HEK293 (cell line): ENCODE results near the gene STAC2.

Source experiments
- CTCF ChIA-PET: fragments of 350-600 bp; formaldehyde crosslinking; extraction: SDS; loops from one replicate; lab custom pipeline; 2021; ENCODE audit warnings: antibody characterized with exemption; lab: Yijun Ruan, JAX
- POLR2A ChIA-PET: fragments of 300-600 bp; formaldehyde crosslinking; extraction: SDS; loops from one replicate; lab custom pipeline; 2020; ENCODE audit warnings: antibody characterized with exemption, inconsistent platforms; lab: Yijun Ruan, JAX
- H3K27ac ChIP-seq: fragments of 200-500 bp; sonication (Bioruptor generic); 2 replicates; pipeline ENCODE4 v1.5.1; 2014; ENCODE audit warnings: low read depth, low read length, control low read depth, inconsistent platforms; ENCODE audit errors: extremely low read depth
- H3K36me3 ChIP-seq, 2 experiments: fragments of 200-500 bp in 1 of 2; sonication (Bioruptor generic) in 1 of 2; 1 replicate in 1 of 2; 2 replicates in 1 of 2; pipeline ENCODE4 v1.5.1; 2014 to 2017; ENCODE audit warnings: inconsistent platforms in 2 of 2, low read length in 2 of 2; ENCODE audit not compliant: control insufficient read depth in 2 of 2, insufficient read depth in 1 of 2
- H3K4me1 ChIP-seq: fragments of 200-500 bp; sonication (Bioruptor generic); 2 replicates; pipeline ENCODE4 v1.5.1; 2014; ENCODE audit warnings: mild to moderate bottlenecking, low read length, inconsistent platforms; ENCODE audit not compliant: control insufficient read depth, insufficient read depth
- H3K4me3 ChIP-seq: 2 replicates; pipeline ENCODE4 v1.5.1; 2011; ENCODE audit warnings: low read depth, mild to moderate bottlenecking, control low read depth, low read length, moderate library complexity
- H3K9me3 ChIP-seq: fragments of 200-500 bp; sonication (Bioruptor generic); 2 replicates; pipeline ENCODE4 v1.5.1; 2014; ENCODE audit warnings: low read depth, low read length, inconsistent platforms; ENCODE audit not compliant: control insufficient read depth, insufficient read depth
- GLIS2 ChIP-seq: fragments of 450-650 bp; formaldehyde crosslinking; IDR thresholded peaks from 2 replicates; pipeline ENCODE4 v1.5.1; 2016; ENCODE audit warnings: missing biosample characterization, missing genetic modification characterization
- OSR2 ChIP-seq: fragments of 450-650 bp; formaldehyde crosslinking; IDR thresholded peaks from 2 replicates; pipeline ENCODE4 v1.5.1; 2016; ENCODE audit warnings: missing biosample characterization, missing genetic modification characterization
- SP7 ChIP-seq: fragments of 450-650 bp; formaldehyde crosslinking; IDR thresholded peaks from 2 replicates; pipeline ENCODE4 v1.5.1; 2016; ENCODE audit warnings: missing biosample characterization, missing genetic modification characterization
- ZBTB8A ChIP-seq: fragments of 450-650 bp; formaldehyde crosslinking; IDR thresholded peaks from 2 replicates; pipeline ENCODE4 v1.5.1; 2016; ENCODE audit warnings: missing biosample characterization, missing genetic modification characterization
- ZFP69B ChIP-seq: fragments of 450-650 bp; formaldehyde crosslinking; IDR thresholded peaks from 2 replicates; pipeline ENCODE4 v1.5.1; 2016; ENCODE audit warnings: missing biosample characterization, missing genetic modification characterization
- ZNF10 ChIP-seq: fragments of 450-650 bp; formaldehyde crosslinking; IDR thresholded peaks from 2 replicates; pipeline ENCODE4 v1.5.1; 2017; ENCODE audit warnings: missing biosample characterization, missing genetic modification characterization
- ZNF133 ChIP-seq: fragments of 450-650 bp; formaldehyde crosslinking; IDR thresholded peaks from 2 replicates; pipeline ENCODE4 v1.5.1; 2016; ENCODE audit warnings: missing biosample characterization, missing genetic modification characterization
- ZNF155 ChIP-seq: fragments of 450-650 bp; formaldehyde crosslinking; IDR thresholded peaks from 2 replicates; pipeline ENCODE4 v1.5.1; 2016; ENCODE audit warnings: missing biosample characterization, missing genetic modification characterization
- ZNF214 ChIP-seq: fragments of 450-650 bp; formaldehyde crosslinking; IDR thresholded peaks from 2 replicates; pipeline ENCODE4 v1.5.1; 2017; ENCODE audit warnings: missing biosample characterization, mild to moderate bottlenecking, missing genetic modification characterization, borderline replicate concordance
- ZNF274 ChIP-seq, 2 experiments: fragments of 200-500 bp in 1 of 2; fragments of 450-650 bp in 1 of 2; sonication (Bioruptor generic) in 1 of 2; formaldehyde crosslinking in 1 of 2; IDR thresholded peaks; 2 replicates each; pipeline versions ENCODE4 v1.5.1 to v1.6.1; 2014 to 2016; ENCODE audit warnings: borderline replicate concordance in 1 of 2, inconsistent platforms in 1 of 2, low read length in 1 of 2, missing biosample characterization in 1 of 2, missing genetic modification characterization in 1 of 2
- ZNF529 ChIP-seq: fragments of 450-650 bp; formaldehyde crosslinking; IDR thresholded peaks from 2 replicates; pipeline ENCODE4 v1.5.1; 2017; ENCODE audit warnings: missing genetic modification characterization, missing biosample characterization; ENCODE audit not compliant: insufficient replicate concordance
- ZNF600 ChIP-seq: fragments of 450-650 bp; formaldehyde crosslinking; IDR thresholded peaks from 2 replicates; pipeline ENCODE4 v1.5.1; 2016; ENCODE audit warnings: missing biosample characterization, missing genetic modification characterization
- ZNF621 ChIP-seq: fragments of 450-650 bp; formaldehyde crosslinking; IDR thresholded peaks from 2 replicates; pipeline ENCODE4 v1.5.1; 2017; ENCODE audit warnings: missing biosample characterization, missing genetic modification characterization
- ZNF664 ChIP-seq: fragments of 450-650 bp; formaldehyde crosslinking; IDR thresholded peaks from 2 replicates; pipeline ENCODE4 v1.5.1; 2016; ENCODE audit warnings: missing biosample characterization, missing genetic modification characterization
- ZNF768 ChIP-seq: fragments of 450-650 bp; formaldehyde crosslinking; IDR thresholded peaks from 2 replicates; pipeline ENCODE4 v1.5.1; 2018; ENCODE audit warnings: missing biosample characterization, mild to moderate bottlenecking, missing genetic modification characterization
- TF ChIP-seq, protein P1 (sequence below): fragments of 450-650 bp; formaldehyde crosslinking; IDR thresholded peaks from 2 replicates; pipeline ENCODE4 v1.5.1; 2016; ENCODE audit warnings: missing biosample characterization, missing genetic modification characterization
- TF ChIP-seq, protein P2 (sequence below): fragments of 450-650 bp; formaldehyde crosslinking; IDR thresholded peaks from 2 replicates; pipeline ENCODE4 v1.5.1; 2017; ENCODE audit warnings: missing biosample characterization, missing genetic modification characterization
- TF ChIP-seq, protein P3 (sequence below): fragments of 450-650 bp; formaldehyde crosslinking; IDR thresholded peaks from 2 replicates; pipeline ENCODE4 v1.5.1; 2016; ENCODE audit warnings: missing biosample characterization, missing genetic modification characterization
- TF ChIP-seq, protein P4 (sequence below): fragments of 450-650 bp; formaldehyde crosslinking; IDR thresholded peaks from 2 replicates; pipeline ENCODE4 v1.5.1; 2017; ENCODE audit warnings: missing biosample characterization, mild to moderate bottlenecking, missing genetic modification characterization, moderate library complexity
- TF ChIP-seq, protein P5 (sequence below): fragments of 450-650 bp; formaldehyde crosslinking; IDR thresholded peaks from 2 replicates; pipeline ENCODE4 v1.5.1; 2016; ENCODE audit warnings: missing biosample characterization, missing genetic modification characterization

The STAC2 gene

DNA sequence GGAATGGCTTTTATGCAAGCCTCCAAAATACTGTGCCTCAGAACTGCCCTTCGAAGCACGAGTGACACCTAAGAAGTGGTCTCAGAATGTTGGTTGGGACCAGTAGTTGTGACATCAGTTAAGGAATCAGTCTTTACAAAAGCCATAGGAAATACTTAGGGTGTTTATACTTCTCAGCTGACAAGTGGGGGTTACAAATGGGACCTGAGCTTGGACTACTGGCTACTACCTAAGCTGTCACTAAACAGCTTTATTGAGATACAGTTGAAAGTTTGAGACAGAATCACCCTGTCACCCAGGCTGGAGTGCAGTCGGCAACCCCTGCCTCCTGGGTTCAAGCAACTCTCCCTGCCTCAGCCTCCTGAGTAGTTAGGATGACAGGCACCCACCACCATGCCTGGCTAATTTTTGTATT, 20.6 kb downstream of the STAC2 start:
- no peak overlapping the region; the same call in 1 of the 2 replicates for H3K27ac ChIP-seq
- POLR2A ChIA-PET, result interaction anchor here (0.6 to 5.4 kb wide), 14 partner anchors 9 to 415 kb away, joined by 3 to 72 read pairs (median 4); partner anchors contain the start of genes MED1 and STAC2

DNA sequence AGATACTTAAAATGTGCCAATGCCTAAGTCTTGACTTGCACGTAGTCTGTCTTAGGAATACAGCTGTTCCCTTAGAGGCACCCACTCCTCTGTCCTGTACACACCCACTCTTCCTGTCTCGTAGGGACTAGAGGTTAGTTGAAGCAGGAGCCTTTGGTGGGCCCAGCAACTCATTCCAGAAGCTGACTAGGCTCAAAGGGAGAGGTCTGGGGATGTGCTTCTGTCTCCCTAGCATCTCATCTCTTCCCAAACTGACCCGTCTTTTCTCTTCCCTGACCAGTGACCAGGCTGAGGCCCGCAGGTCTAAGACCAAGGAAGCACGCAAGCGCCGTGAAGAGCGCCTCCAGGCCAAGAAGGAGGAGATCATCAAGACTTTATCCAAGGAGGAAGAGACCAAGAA, 21.5 kb downstream of the STAC2 start:
- Histone ChIP-seq H3K36me3 (peaks cover 38 to 48% of the 10 kb centered on the region in 2 experiments), H3K4me3 (no peak overlapping the region), H3K9me3 (no peaks in the 10 kb centered on the region), H3K27ac (0 out of 2 replicates have a peak overlapping the region, but pooled peaks have one; percentile 33), H3K4me1 (peaks cover 6% of the 10 kb centered on the region)
- POLR2A ChIA-PET, result interaction anchor here (0.9 to 5.4 kb wide), 3 partner anchors 33 to 51 kb away, joined by 6 to 72 read pairs (median 47); no protein-coding TSS in a partner anchor
- TF ChIP-seq ZNF214 (tag by site-specific recombination) (no peak), ZFP69B (tag by site-specific recombination) (peak; percentile 65; the same call in 1 of the 2 replicates), ZNF155 (tag by site-specific recombination) (no peak), SP7 (tag by site-specific recombination) (no peak), ZBTB8A (tag by site-specific recombination) (no peak)
- TF ChIP-seq, protein P1, sequence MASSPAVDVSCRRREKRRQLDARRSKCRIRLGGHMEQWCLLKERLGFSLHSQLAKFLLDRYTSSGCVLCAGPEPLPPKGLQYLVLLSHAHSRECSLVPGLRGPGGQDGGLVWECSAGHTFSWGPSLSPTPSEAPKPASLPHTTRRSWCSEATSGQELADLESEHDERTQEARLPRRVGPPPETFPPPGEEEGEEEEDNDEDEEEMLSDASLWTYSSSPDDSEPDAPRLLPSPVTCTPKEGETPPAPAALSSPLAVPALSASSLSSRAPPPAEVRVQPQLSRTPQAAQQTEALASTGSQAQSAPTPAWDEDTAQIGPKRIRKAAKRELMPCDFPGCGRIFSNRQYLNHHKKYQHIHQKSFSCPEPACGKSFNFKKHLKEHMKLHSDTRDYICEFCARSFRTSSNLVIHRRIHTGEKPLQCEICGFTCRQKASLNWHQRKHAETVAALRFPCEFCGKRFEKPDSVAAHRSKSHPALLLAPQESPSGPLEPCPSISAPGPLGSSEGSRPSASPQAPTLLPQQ (tag by site-specific recombination), result 0 out of 2 replicates have a peak, but pooled peaks have one; percentile 31
- CTCF ChIA-PET, result interaction anchor here (1.1 to 18.9 kb wide), 5 partner anchors 36 to 428 kb away, joined by 3 to 733 read pairs (median 3); no protein-coding TSS in a partner anchor

More for the DNA sequence above, 20.6 kb downstream of the STAC2 start:
- H3K36me3 ChIP-seq, result peaks cover 38 to 48% of the 10 kb centered on the region in 2 experiments
- no peaks in the 10 kb centered on the region for H3K9me3 ChIP-seq
- H3K4me3 ChIP-seq, result no peak overlapping the region
- peaks cover 15% of the 10 kb centered on the region for H3K4me1 ChIP-seq
- TF ChIP-seq ZNF664 (tag by site-specific recombination) (peak; percentile 82), ZNF621 (tag by site-specific recombination) (no peak), ZNF600 (tag by site-specific recombination) (0 out of 2 replicates have a peak, but pooled peaks have one; percentile 34), ZNF274 (IDR thresholded peaks at IDR 0.05; ENCODE audit: low read length) (no peak), ZNF274 (tag by site-specific recombination; IDR thresholded peaks at IDR 0.05; ENCODE audit: borderline replicate concordance) (no peak), ZNF10 (tag by site-specific recombination) (no peak), GLIS2 (tag by site-specific recombination) (no peak), ZNF133 (tag by site-specific recombination) (no peak), ZNF768 (tag by site-specific recombination) (no peak), SP7 (tag by site-specific recombination) (no peak), ZNF529 (tag by site-specific recombination) (no peak), OSR2 (tag by site-specific recombination) (peak; percentile 61; the same call in 1 of the 2 replicates)
- TF ChIP-seq, protein P1 (tag by site-specific recombination), result no peak
- TF ChIP-seq, protein P2, sequence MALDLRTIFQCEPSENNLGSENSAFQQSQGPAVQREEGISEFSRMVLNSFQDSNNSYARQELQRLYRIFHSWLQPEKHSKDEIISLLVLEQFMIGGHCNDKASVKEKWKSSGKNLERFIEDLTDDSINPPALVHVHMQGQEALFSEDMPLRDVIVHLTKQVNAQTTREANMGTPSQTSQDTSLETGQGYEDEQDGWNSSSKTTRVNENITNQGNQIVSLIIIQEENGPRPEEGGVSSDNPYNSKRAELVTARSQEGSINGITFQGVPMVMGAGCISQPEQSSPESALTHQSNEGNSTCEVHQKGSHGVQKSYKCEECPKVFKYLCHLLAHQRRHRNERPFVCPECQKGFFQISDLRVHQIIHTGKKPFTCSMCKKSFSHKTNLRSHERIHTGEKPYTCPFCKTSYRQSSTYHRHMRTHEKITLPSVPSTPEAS (tag by site-specific recombination), result no peak
- TF ChIP-seq, protein P3, sequence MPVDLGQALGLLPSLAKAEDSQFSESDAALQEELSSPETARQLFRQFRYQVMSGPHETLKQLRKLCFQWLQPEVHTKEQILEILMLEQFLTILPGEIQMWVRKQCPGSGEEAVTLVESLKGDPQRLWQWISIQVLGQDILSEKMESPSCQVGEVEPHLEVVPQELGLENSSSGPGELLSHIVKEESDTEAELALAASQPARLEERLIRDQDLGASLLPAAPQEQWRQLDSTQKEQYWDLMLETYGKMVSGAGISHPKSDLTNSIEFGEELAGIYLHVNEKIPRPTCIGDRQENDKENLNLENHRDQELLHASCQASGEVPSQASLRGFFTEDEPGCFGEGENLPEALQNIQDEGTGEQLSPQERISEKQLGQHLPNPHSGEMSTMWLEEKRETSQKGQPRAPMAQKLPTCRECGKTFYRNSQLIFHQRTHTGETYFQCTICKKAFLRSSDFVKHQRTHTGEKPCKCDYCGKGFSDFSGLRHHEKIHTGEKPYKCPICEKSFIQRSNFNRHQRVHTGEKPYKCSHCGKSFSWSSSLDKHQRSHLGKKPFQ (tag by site-specific recombination), result no peak
- TF ChIP-seq, protein P4, sequence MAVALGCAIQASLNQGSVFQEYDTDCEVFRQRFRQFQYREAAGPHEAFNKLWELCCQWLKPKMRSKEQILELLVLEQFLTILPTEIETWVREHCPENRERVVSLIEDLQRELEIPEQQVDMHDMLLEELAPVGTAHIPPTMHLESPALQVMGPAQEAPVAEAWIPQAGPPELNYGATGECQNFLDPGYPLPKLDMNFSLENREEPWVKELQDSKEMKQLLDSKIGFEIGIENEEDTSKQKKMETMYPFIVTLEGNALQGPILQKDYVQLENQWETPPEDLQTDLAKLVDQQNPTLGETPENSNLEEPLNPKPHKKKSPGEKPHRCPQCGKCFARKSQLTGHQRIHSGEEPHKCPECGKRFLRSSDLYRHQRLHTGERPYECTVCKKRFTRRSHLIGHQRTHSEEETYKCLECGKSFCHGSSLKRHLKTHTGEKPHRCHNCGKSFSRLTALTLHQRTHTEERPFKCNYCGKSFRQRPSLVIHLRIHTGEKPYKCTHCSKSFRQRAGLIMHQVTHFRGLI (tag by site-specific recombination), result no peak
- TF ChIP-seq, protein P5, sequence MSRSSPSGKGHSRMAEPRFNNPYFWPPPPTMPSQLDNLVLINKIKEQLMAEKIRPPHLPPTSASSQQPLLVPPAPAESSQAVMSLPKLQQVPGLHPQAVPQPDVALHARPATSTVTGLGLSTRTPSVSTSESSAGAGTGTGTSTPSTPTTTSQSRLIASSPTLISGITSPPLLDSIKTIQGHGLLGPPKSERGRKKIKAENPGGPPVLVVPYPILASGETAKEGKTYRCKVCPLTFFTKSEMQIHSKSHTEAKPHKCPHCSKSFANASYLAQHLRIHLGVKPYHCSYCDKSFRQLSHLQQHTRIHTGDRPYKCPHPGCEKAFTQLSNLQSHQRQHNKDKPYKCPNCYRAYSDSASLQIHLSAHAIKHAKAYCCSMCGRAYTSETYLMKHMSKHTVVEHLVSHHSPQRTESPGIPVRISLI (tag by site-specific recombination), result peak; percentile 87
- CTCF ChIA-PET, result interaction anchor here (0.6 to 18.9 kb wide), 7 partner anchors 18 to 448 kb away, joined by 3 to 733 read pairs (median 6); no protein-coding TSS in a partner anchor
